Thyroid gland (tissue), 4 donors: ENCODE data around the gene BOLA2.
"Not testable (repeated sequence)": the region's sequence is repeated elsewhere in the genome, so short reads cannot be mapped to it uniquely, and the experiment has no call there.

ENCODE experiments used
- CTCF ChIP-seq, 6 experiments: fragments of 200-600 bp in 3 of 6; fragments of 450-650 bp in 3 of 6; sonication (generic) in 3 of 6; IDR thresholded peaks; one replicate each; pipeline ENCODE4 v1.5.1; 2016 to 2019; ENCODE audit warnings: antibody characterized with exemption in 6 of 6, mild to moderate bottlenecking in 2 of 6, inconsistent platforms in 1 of 6, moderate library complexity in 1 of 6
- POLR2A ChIP-seq, 2 donors: fragments of 450-650 bp; IDR thresholded peaks; one replicate each; pipeline ENCODE4 v1.6.1; 2017; ENCODE audit warnings: antibody characterized with exemption in 2 of 2, mild to moderate bottlenecking in 2 of 2, moderate library complexity in 1 of 2

DNA sequence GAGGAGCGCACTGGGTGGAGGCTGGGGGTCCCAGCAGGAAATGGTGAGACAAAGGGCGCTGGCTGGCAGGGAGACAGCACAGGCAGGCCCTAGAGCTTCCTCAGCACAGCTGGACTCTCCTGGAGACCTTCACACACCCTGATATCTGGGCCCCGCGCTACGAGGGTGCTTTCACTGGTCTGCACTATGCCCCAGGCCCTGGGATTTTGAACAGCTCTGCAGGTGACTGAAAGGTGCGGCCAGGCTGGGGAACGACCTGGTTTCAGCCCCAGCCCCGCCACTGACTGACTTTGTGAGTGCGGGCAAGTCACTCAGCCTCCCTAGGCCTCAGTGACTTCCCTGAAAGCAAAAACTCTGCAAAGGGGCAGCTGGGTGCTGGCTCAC lies 6.5 kb upstream of the BOLA2 start:
- TF ChIP-seq CTCF, POLR2A (IDR thresholded peaks at IDR 0.05): not testable (repeated sequence)
